HT-29 (cell line): ENCODE measurements around the gene TBC1D22A. TPM values are rescaled to one million over a fixed set of nuclear protein-coding genes. Genes with fewer than 3 reads are reported as not detected.

ENCODE experiments used
- DNase-seq: peaks from one replicate; pipeline ENCODE4 v3.0.0-alpha.2; 2015; ENCODE audit warnings: low spot score
- total RNA-seq: library from RNA; depleted of rRNA; stranded (reverse); fragments of >200 nt; shearing (Covaris generic); gene quantifications from 2 replicates; pipeline ENCODE4 v1.2.3, GENCODE V29; 2014

Gene TBC1D22A
- total RNA-seq, 1 experiment from 2014 or later: 23.9 TPM

DNA sequence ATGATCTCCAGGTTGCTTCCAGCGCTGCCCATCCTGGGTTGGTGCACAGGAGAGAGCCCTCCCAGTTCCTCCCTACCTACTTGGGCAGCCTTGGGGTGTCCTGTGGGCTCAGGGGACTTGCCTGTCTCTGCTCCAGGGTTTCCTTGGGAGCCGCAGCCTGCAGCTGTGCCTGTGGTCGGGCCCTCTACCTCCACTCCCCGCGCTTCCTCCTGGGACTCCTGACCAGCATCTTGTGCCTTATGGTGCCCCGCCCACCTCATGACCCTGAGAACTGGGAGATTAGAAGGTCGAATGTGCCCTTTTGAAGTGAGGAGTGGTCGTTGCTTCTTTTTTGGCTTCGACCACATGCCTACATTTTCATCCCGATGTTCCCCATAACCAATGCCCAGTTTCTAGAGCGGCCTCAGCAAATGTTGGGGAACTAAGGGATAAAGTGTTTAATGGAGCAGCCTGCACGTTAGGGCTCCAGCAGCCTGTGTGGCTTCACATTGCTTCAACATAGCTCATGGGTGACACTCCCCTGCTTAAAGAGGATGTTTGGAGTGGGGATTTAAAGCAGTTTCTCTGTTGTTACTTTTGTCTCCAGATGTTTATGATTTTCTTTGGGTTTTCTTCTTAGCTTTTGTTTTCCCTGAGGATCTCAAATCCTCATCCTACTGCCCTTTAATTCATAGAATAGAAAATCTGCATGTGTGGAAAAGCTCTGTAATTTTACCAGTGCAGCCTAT lies 248.8 kb downstream of the TBC1D22A start:
- no peak for DNase-seq

- no peak for DNase-seq
Observed at GRCh38 chr22:47011859-47012258, 249.4 kb downstream of the TBC1D22A start.

- no peak for DNase-seq
Observed at GRCh38 chr22:47012589-47013370, 250.3 kb downstream of the TBC1D22A start.

DNA sequence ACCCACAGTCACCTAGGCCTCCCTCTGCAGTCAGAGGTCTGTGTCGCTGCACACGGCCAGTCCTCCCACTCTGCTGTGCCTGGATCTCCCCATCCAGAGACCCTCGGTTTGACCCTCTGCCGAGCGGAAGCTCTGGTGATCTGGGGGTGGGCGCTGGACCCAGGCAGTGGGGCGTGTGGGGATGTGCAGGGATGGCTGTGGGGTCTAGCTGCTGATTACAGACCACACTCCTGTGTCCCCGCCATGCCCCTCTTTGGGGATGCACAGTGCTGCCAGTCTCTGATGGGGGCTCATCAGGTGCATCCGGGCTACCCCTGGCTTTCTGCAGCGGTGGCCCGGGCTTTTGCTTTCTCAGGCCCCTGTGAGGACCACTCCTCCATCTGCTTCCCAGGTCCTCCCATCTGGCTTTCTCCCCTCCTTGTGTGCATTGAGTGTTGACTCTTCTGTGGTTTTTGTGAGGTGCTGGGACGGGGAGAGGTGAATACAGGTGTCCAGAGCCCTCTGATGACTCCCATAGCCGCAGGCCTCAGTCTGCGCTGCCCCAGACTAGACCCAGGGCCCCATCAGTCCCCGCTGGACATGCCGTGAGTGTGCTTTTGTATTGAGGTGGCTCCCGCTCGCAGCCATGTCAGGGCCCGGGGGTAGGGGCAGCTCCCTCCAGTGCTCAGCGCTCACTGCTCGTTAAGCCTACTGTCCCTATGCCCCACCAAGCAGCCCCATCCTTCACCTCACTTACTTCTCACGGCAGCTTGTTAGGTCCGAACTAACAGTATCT lies 251.6 kb downstream of the TBC1D22A start:
- DNase-seq: no peak

GRCh38 chr22:47014636-47015345 lies 252.3 kb downstream of the TBC1D22A start:
- no peak for DNase-seq

- DNase-seq: no peak
Observed at GRCh38 chr22:47015589-47016178, 253.2 kb downstream of the TBC1D22A start.

- DNase-seq: no peak
Observed at GRCh38 chr22:47016631-47017030, 254.2 kb downstream of the TBC1D22A start.

GRCh38 chr22:47017245-47017644 lies 254.8 kb downstream of the TBC1D22A start:
- DNase-seq: no peak

- DNase-seq: no peak
Observed at GRCh38 chr22:47018010-47018910, 255.8 kb downstream of the TBC1D22A start.

DNA sequence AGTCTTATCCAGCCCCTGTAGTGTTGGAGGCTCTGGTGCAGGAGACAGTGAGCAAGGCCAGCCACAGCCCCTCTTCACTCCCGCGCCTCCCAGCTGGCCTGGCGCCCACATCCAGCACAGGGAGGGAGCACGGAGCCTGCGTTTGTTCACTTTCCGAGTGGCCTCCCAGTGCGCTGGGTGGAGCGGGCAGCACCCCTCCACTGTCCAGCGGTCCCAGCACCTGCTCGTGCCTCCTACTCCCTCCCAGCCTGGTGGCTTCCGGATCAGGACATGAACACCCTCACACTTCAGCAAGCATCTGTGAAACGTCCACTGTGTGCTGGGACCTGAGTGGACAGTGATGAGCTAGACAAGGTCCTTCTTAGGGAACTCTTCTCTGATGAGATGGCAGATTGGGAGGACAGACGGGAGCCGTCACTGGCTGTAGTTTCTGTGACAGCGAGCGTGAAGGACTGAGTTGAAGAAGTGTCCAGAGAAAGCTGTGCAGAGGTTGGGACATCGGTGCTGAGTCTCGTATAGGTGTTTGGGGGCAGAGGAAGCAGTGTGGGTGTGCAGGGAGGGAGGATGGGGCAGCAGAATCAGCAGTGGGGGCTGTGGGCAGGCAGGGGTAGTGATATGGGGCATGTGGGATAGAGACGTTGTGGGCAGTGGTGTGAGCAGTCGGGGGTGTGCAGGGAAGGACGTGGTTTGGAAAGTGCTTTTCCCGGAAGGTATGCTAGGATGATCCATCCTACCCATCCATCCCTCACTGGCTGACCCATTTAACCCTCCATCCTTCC lies 256.8 kb downstream of the TBC1D22A start:
- DNase-seq: no peak

DNA sequence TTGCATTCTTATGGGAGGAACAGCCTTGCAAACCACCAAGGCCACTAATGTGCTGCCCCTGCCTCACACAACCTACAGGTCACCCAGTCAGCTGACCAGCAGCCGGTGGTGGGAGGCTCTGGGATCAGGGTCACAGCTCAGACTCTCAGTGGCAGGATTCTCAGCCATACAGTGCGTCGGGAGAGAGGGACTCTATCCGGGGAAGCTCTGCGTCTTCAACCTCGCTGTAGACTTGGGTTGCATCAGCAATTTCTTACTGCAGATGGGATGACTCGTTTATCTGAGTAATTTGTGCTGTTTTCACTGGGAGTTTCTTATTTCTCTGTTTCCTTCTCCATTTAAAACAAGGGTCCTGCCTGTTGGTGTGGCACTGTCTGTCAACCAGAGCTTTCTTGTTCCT lies 257.7 kb downstream of the TBC1D22A start:
- no peak for DNase-seq

DNA sequence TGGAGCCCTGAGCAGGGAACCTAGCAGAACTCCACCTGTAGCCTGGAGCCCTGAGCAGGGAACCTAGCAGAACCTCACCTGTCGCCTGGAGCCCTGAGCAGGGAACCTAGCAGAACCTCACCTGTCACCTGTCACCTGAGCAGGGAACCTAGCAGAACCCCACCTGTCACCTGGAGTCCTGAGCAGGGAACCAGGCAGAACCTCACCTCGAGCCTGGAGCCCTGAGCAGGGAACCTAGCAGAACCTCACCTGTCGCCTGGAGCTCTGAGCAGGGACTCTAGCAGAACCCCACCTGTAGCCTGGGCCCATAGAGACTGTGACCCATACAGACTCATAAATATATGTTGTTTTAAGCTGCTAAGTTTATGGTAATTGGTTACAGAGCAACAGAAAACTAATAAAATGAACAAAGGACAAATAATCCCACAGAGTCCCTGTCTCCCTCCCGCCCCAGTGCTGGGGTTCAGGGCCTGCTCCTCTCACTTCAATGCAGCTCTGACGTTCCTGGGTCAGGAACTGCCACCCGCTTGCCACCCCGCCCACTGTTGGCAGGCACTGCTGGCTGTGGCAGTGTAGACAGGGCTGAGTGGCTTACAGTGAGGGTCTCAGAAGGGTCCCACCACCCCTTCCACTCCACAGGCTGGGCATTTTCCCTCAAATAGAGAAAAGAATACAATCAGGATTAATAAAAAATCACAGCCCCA lies 259.1 kb downstream of the TBC1D22A start:
- no peak for DNase-seq

DNA sequence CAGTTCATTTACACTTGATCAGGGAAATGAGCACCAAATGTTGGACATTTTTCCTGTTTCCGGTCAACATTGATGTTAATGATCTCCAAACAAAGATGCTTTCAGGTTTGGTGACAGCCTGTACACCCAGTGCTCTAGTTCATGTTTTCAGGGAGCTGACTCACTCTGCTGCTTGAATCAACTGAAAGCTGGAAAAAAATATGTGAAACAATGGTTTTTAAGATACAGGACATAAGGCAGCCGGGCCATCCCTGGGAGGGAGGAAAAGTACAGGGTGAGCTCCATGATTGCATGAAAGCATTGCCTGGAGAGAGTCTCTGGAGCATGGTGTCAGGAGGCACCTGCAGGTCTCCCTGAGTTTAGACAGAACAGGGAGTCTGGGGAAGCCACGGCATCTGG lies 259.6 kb downstream of the TBC1D22A start:
- no peak for DNase-seq

DNA sequence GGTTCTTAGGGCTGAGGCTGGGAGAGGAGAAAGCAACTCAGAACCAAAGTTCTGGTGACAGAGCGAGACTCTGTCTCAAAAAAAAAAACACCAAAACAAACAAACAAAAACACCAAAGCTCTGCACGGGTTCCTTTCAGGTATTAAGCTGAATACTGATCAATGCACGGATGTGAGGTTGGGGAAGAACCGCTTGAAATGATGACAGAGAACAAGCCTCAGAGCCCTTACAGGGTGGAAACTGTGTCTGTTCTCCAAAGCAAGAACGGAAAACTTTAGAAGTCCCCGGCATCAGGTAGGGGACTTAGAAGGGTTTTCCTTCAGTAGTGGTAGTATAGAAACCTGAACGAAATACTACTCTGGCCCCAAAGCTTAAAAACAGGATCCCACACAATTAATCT lies 260.0 kb downstream of the TBC1D22A start:
- no peak for DNase-seq

DNA sequence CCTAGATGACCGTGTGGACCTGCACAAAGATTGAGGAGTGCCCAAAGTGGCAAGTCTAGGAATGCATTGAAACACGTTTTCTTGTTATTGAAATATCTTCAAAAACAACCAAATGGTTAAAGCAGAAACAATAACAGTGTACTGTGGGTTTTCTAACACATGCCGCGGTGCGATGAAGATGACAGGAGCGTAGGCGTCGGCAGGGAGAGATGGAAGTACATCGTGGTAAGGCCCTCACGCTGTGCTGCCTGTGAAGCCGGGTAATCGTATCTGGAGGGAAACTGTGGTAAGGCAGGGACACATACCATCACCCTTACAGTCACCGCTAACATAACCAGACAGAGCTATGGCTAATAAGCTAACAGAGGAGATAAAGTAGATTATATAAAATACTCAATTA lies 261.4 kb downstream of the TBC1D22A start:
- DNase-seq: no peak

DNA sequence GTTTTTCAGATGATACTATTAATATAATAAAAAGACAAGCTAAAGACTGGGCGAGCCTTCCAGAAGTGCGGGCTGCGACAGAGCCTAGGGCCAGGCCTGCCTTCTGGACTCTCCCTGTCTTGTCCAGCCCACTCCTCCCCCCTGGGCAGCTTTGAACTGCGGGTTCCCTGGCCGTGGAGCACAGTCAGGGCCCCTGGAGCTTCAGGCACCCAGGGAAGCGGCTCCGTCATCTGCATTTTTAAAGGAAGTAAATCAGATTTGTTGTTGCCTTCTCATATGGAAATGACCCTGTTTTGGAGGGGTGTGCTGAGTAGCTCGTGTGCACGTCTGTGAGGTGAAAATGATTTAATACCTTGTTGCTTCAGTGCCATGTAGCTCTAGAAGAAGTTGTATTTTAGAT lies 265.3 kb downstream of the TBC1D22A start:
- no peak for DNase-seq

GRCh38 chr22:47029244-47030074 lies 267.0 kb downstream of the TBC1D22A start:
- no peak for DNase-seq

- DNase-seq: no peak
Observed at GRCh38 chr22:47030143-47030661, 267.8 kb downstream of the TBC1D22A start.
